ENCODE results near the gene KIF27. TPM values are rescaled to one million over a fixed set of nuclear protein-coding genes. Genes with fewer than 3 reads are reported as not detected.
A peak's percentile ranks its signal among the peaks of the same experiment; 100 is the strongest.
"Not testable (repeated sequence)": the region's sequence is repeated elsewhere in the genome, so short reads cannot be mapped to it uniquely, and the experiment has no call there.

Gene KIF27
- polyA plus RNA-seq, 1 experiment: 2.1 TPM

DNA sequence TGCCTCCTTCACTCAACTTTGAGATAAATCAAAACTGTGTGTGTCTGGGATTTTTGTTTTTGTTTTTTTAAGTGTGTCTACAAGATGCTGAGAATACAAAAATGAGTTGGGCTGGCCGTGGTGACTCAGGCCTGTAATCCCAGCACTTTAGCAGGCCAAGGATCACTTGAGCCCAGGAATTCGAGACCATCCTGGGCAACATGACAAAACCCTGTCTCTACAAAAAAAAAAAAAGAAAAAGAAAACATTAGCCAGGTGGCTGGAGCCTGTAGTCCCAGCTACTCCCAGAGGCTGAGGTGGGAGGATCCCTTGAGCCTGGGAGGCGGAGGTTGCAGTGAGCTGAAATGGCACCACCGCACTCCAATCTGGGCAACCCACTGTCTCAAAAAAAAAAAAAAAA lies 37.8 kb upstream of the KIF27 start:
- POLR2A ChIA-PET: interaction anchor here (0.7 to 1.5 kb wide), 2 partner anchors 10 to 21 kb away, joined by 4 to 7 read pairs; partner anchors contain the start of genes HNRNPK and RMI1
- no peak overlapping the region for H3K4me3 ChIP-seq (ENCODE audit: low read depth, low read length)
- DNase-seq (ENCODE audit: low read depth, low spot score): peak; percentile 64
- H3K27me3 ChIP-seq (ENCODE audit: control insufficient read depth, insufficient read depth, low read length): no peaks in the 10 kb centered on the region
- H3K27ac ChIP-seq (ENCODE audit: low read depth, low read length): no peak overlapping the region
- CTCF ChIA-PET: interaction anchor here (0.6 to 1.5 kb wide), 3 partner anchors 16 to 357 kb away, joined by 3 to 6 read pairs (median 4); no protein-coding TSS in a partner anchor
- TF ChIP-seq, protein P1, sequence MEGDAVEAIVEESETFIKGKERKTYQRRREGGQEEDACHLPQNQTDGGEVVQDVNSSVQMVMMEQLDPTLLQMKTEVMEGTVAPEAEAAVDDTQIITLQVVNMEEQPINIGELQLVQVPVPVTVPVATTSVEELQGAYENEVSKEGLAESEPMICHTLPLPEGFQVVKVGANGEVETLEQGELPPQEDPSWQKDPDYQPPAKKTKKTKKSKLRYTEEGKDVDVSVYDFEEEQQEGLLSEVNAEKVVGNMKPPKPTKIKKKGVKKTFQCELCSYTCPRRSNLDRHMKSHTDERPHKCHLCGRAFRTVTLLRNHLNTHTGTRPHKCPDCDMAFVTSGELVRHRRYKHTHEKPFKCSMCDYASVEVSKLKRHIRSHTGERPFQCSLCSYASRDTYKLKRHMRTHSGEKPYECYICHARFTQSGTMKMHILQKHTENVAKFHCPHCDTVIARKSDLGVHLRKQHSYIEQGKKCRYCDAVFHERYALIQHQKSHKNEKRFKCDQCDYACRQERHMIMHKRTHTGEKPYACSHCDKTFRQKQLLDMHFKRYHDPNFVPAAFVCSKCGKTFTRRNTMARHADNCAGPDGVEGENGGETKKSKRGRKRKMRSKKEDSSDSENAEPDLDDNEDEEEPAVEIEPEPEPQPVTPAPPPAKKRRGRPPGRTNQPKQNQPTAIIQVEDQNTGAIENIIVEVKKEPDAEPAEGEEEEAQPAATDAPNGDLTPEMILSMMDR (IDR thresholded peaks at IDR 0.05; ENCODE audit: low read depth, low read length): no peak
- peaks cover 5% of the 10 kb centered on the region; the same call in 1 of the 2 replicates for H3K9me3 ChIP-seq (ENCODE audit: control insufficient read depth, insufficient read depth, low read length)

DNA sequence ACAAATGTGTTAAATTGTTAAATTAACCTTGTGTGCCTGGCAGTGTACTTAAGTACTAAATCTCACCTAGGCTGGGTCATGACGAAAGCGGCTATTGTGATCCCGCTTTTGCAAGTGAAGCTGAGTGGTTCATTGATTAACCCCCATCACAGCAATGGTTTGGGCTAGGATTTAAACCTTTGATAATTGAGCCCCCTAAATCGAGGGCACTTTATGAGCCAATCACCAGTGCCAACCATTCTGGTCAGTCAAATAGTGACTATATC lies 35.9 kb upstream of the KIF27 start:
- no peak for DNase-seq (ENCODE audit: low read depth, low spot score)
- TF ChIP-seq, protein P1 (IDR thresholded peaks at IDR 0.05; ENCODE audit: low read depth, low read length): no peak
- Histone ChIP-seq H3K27ac (ENCODE audit: low read depth, low read length) (no peak overlapping the region), H3K4me3 (ENCODE audit: low read depth, low read length) (no peak overlapping the region; the same call in 1 of the 2 replicates), H3K27me3 (ENCODE audit: control insufficient read depth, insufficient read depth, low read length) (no peaks in the 10 kb centered on the region), H3K9me3 (ENCODE audit: control insufficient read depth, insufficient read depth, low read length) (peaks cover 5% of the 10 kb centered on the region; the same call in 1 of the 2 replicates)
- ChIA-PET POLR2A (no interaction called here), CTCF (interaction anchor here (1.6 kb wide), 1 partner anchor 304 kb away, joined by 6 read pairs; no protein-coding TSS in a partner anchor)

DNA sequence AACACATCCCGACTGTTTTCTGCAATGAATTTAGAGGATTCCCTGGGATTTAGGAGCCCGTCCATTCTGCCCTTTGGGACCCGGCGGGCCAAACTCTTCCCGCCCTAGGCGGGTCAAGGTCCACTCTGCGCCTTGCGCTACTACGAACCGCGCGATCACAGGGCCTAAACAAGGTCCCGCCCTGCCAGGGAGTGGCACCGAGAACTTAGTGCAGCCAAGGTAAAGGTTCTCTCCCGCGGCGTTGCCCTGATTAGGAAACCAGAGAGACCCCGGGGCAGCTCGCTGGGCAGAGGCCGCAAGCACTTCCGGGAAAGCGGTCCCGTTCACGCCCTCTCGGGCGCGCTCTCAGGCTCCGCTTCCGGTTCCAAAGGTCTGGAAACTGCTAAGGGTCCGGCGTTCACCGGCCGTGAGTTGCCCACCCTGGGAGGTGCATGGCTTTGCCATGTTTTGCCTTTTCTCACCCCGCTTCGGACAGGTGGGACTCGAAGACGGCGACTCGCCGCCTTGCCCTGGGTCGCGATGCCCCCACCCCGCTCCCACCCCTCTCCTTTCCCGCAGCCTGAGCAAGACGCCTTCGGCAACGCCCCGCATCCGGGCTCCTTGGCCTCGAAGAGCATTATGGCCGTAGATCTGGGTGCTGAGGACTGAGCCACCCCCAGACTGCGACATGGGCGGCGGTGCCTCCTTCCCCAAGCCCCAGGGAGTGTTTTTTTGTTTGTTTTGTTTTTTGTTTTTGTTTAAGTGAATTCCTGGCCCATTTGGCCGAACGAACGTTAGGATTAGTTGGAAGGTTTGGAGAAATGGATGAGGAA lies 35.4 kb upstream of the KIF27 start:
- no peak for DNase-seq (ENCODE audit: low read depth, low spot score)
- CTCF ChIA-PET: no interaction called here
- no peaks in the 10 kb centered on the region for H3K27me3 ChIP-seq (ENCODE audit: control insufficient read depth, insufficient read depth, low read length)
- POLR2A ChIA-PET: interaction anchor here (0.9 kb wide), 1 partner anchor 24 kb away, joined by 4 read pairs; the partner anchor contains the start of gene HNRNPK
- peak overlapping the region; percentile 47 for H3K27ac ChIP-seq (ENCODE audit: low read depth, low read length)
- TF ChIP-seq, protein P1 (IDR thresholded peaks at IDR 0.05; ENCODE audit: low read depth, low read length): no peak
- H3K4me3 ChIP-seq (ENCODE audit: low read depth, low read length): peak overlapping the region; percentile 63
- peaks cover 5% of the 10 kb centered on the region; the same call in 1 of the 2 replicates for H3K9me3 ChIP-seq (ENCODE audit: control insufficient read depth, insufficient read depth, low read length)

DNA sequence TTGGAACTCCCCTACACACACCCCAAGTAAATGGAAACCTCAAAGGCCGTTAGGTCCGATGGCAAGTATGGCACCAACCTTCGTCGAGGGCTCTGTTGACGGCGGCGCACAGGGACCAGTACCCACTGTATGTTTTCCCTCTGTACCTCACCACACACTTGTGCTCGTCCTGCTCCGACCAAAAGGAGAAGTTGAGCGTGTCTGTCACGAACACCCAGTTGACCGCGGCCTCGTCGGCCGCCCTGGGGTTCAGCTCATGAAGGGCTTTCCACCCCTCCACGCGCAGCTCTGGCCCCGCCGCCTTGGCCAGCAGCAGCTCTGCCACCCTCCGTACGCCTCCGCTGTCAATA lies 34.8 kb upstream of the KIF27 start:
- Histone ChIP-seq H3K27me3 (ENCODE audit: control insufficient read depth, insufficient read depth, low read length) (no peaks in the 10 kb centered on the region), H3K4me3 (ENCODE audit: low read depth, low read length) (peak overlapping the region; percentile 63), H3K9me3 (ENCODE audit: control insufficient read depth, insufficient read depth, low read length) (peaks cover 5% of the 10 kb centered on the region; the same call in 1 of the 2 replicates), H3K27ac (ENCODE audit: low read depth, low read length) (peak overlapping the region; percentile 47)
- ChIA-PET CTCF (no interaction called here), POLR2A (interaction anchor here (0.9 kb wide), 1 partner anchor 24 kb away, joined by 4 read pairs; the partner anchor contains the start of gene HNRNPK)
- TF ChIP-seq, protein P1 (IDR thresholded peaks at IDR 0.05; ENCODE audit: low read depth, low read length): no peak
- no peak for DNase-seq (ENCODE audit: low read depth, low spot score)

DNA sequence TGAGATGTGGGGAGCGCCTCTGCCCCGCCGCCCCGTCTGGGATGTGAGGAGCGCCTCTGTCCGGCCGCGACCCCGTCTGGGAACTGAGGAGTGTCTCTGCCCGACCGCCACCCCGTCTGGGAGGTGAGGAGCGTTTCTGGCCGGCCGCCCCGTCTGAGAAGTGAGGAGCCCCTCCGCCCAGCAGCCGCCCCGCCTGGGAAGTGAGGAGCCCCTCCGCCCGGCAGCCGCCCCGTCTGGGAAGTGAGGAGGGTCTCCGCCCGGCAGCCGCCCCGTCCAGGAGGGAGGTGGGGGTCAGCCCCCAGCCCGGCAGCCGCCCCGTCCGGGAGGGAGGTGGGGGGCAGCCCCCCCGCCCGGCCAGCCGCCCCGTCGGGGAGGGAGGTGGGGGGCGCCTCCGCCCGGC lies 26.9 kb upstream of the KIF27 start:
- H3K27ac ChIP-seq (ENCODE audit: low read depth, low read length); H3K9me3 ChIP-seq (ENCODE audit: control insufficient read depth, insufficient read depth, low read length); H3K27me3 ChIP-seq (ENCODE audit: control insufficient read depth, insufficient read depth, low read length); H3K4me3 ChIP-seq (ENCODE audit: low read depth, low read length); POLR2A ChIA-PET; CTCF ChIA-PET; DNase-seq (ENCODE audit: low read depth, low spot score): not testable (repeated sequence)
